SK-N-SH treated with all-trans-retinoic acid at 6 μM for 48 hours (cell line): ENCODE results near the gene PMCH.

Source experiments
- ATAC-seq: fragments of 200-7000 bp; cut with Tn5 transposase; 3 replicates; pipeline ENCODE4 v1.9.1; 2020; ENCODE audit warnings: mild to moderate bottlenecking, moderate library complexity
- ARNTL ChIP-seq: fragments of 450-650 bp; formaldehyde crosslinking; IDR thresholded peaks from 2 replicates; pipeline ENCODE4 v1.5.0; 2020; ENCODE audit warnings: low read depth, mild to moderate bottlenecking, moderate library complexity, borderline replicate concordance
- BACH2 ChIP-seq: fragments of 250-450 bp; sonication (Bioruptor Pico); IDR thresholded peaks from 2 replicates; pipeline ENCODE4 v1.9.0; 2021; ENCODE audit warnings: mild to moderate bottlenecking, borderline replicate concordance
- CREB5 ChIP-seq: fragments of 250-450 bp; sonication (Bioruptor Pico); IDR thresholded peaks from 2 replicates; pipeline ENCODE4 v1.5.1; 2020; ENCODE audit warnings: low read depth, mild to moderate bottlenecking, moderate library complexity
- CSDC2 ChIP-seq: fragments of 250-450 bp; sonication (Bioruptor Pico); IDR thresholded peaks from 2 replicates; pipeline ENCODE4 v1.5.0; 2020; ENCODE audit warnings: mild to moderate bottlenecking, moderate library complexity
- CSRNP3 ChIP-seq: fragments of 250-450 bp; sonication (Bioruptor Pico); IDR thresholded peaks from 2 replicates; pipeline ENCODE4 v1.5.1; 2021; ENCODE audit warnings: mild to moderate bottlenecking, moderate library complexity
- ESRRG ChIP-seq: fragments of 250-450 bp; sonication (Bioruptor Pico); IDR thresholded peaks from 2 replicates; pipeline ENCODE4 v1.6.1; 2021; ENCODE audit warnings: mild to moderate bottlenecking
- GLIS3 ChIP-seq: fragments of 250-450 bp; sonication (Bioruptor Pico); IDR thresholded peaks from 2 replicates; pipeline ENCODE4 v1.5.0; 2020; ENCODE audit warnings: mild to moderate bottlenecking, moderate library complexity
- ISL1 ChIP-seq: fragments of 250-450 bp; sonication (Bioruptor Pico); IDR thresholded peaks from 2 replicates; pipeline ENCODE4 v2.1.2; 2022; ENCODE audit warnings: mild to moderate bottlenecking, moderate library complexity
- OSR1 ChIP-seq: fragments of 250-450 bp; sonication (Bioruptor Pico); IDR thresholded peaks from 2 replicates; pipeline ENCODE4 v1.8.0; 2022; ENCODE audit warnings: moderate library complexity, mild to moderate bottlenecking, inconsistent platforms
- PATZ1 ChIP-seq: fragments of 250-450 bp; sonication (Bioruptor Pico); IDR thresholded peaks from 2 replicates; pipeline ENCODE4 v1.8.0; 2020; ENCODE audit warnings: mild to moderate bottlenecking, moderate library complexity, borderline replicate concordance
- POU6F1 ChIP-seq: fragments of 250-450 bp; sonication (Bioruptor Pico); IDR thresholded peaks from 2 replicates; pipeline ENCODE4 v1.8.0; 2021; ENCODE audit warnings: low read depth, mild to moderate bottlenecking, moderate library complexity, borderline replicate concordance
- RARB ChIP-seq: fragments of 250-450 bp; sonication (Bioruptor Pico); IDR thresholded peaks from 2 replicates; pipeline ENCODE4 v1.8.0; 2021; ENCODE audit warnings: mild to moderate bottlenecking, moderate library complexity
- SNAI2 ChIP-seq: fragments of 250-450 bp; sonication (Bioruptor Pico); IDR thresholded peaks from 2 replicates; pipeline ENCODE4 v1.5.0; 2020; ENCODE audit warnings: mild to moderate bottlenecking, moderate library complexity
- TOX ChIP-seq: fragments of 250-450 bp; sonication (Bioruptor Pico); IDR thresholded peaks from 2 replicates; pipeline ENCODE4 v1.8.0; 2021; ENCODE audit warnings: mild to moderate bottlenecking, moderate library complexity, borderline replicate concordance
- TSHZ2 ChIP-seq: fragments of 250-450 bp; sonication (Bioruptor Pico); IDR thresholded peaks from 2 replicates; pipeline ENCODE4 v1.5.0; 2020; ENCODE audit warnings: mild to moderate bottlenecking, moderate library complexity
- ZC3H10 ChIP-seq: fragments of 250-450 bp; sonication (Bioruptor Pico); IDR thresholded peaks from 2 replicates; pipeline ENCODE4 v1.5.1; 2021; ENCODE audit warnings: mild to moderate bottlenecking, moderate library complexity
- ZFP3 ChIP-seq: fragments of 250-450 bp; sonication (Bioruptor Pico); IDR thresholded peaks from 2 replicates; pipeline ENCODE4 v1.5.0; 2020; ENCODE audit warnings: mild to moderate bottlenecking, moderate library complexity
- ZFP30 ChIP-seq: fragments of 450-650 bp; formaldehyde crosslinking; IDR thresholded peaks from 2 replicates; pipeline ENCODE4 v1.5.0; 2022; ENCODE audit warnings: mild to moderate bottlenecking, moderate library complexity
- ZNF565 ChIP-seq: fragments of 450-650 bp; formaldehyde crosslinking; conservative IDR thresholded peaks from 2 replicates; pipeline ENCODE4 v1.5.0; 2020; ENCODE audit warnings: low read depth, mild to moderate bottlenecking, moderate library complexity
- ZNF70 ChIP-seq: fragments of 450-650 bp; formaldehyde crosslinking; IDR thresholded peaks from 2 replicates; pipeline ENCODE4 v1.5.0; 2020; ENCODE audit warnings: mild to moderate bottlenecking, moderate library complexity
- ZNF8 ChIP-seq: fragments of 450-650 bp; formaldehyde crosslinking; IDR thresholded peaks from 2 replicates; pipeline ENCODE4 v1.5.0; 2020; ENCODE audit warnings: mild to moderate bottlenecking, moderate library complexity

The PMCH gene

GRCh38 chr12:102232036-102232435 is 34.4 kb upstream of the PMCH start:
- TF ChIP-seq ARNTL (no peak), PATZ1 (CRISPR knock-in tag) (no peak), POU6F1 (CRISPR knock-in tag) (no peak), ESRRG (CRISPR knock-in tag) (no peak), CSRNP3 (CRISPR knock-in tag) (no peak), ZNF8 (no peak), BACH2 (CRISPR knock-in tag) (no peak)
- ATAC-seq, result no peak

GRCh38 chr12:102227954-102228353 is 30.3 kb upstream of the PMCH start:
- ATAC-seq, result no peak
- TF ChIP-seq ISL1 (CRISPR knock-in tag) (no peak), TSHZ2 (no peak), TOX (no peak), POU6F1 (CRISPR knock-in tag) (no peak), CSRNP3 (CRISPR knock-in tag) (no peak), ESRRG (CRISPR knock-in tag) (no peak), BACH2 (CRISPR knock-in tag) (no peak), PATZ1 (CRISPR knock-in tag) (no peak), SNAI2 (no peak), OSR1 (CRISPR knock-in tag) (no peak), GLIS3 (CRISPR knock-in tag) (no peak), ZFP30 (no peak), ZFP3 (no peak), CREB5 (CRISPR knock-in tag) (no peak), ZNF70 (CRISPR knock-in tag) (no peak), ZC3H10 (CRISPR knock-in tag) (no peak), CSDC2 (CRISPR knock-in tag) (no peak), ZNF565 (CRISPR knock-in tag) (no peak), RARB (no peak)
- TF ChIP-seq, all 23 proteins: peak for 0
